Measurements from ENCODE around the gene TMEM175. TPM values are rescaled to one million over a fixed set of nuclear protein-coding genes. Genes with fewer than 3 reads are reported as not detected.

The TMEM175 gene
- polyA plus RNA-seq, 1 donor (not counting 4 experiments of a cell fraction or from before 2014, with no cell fraction given): 23.2 TPM

DNA sequence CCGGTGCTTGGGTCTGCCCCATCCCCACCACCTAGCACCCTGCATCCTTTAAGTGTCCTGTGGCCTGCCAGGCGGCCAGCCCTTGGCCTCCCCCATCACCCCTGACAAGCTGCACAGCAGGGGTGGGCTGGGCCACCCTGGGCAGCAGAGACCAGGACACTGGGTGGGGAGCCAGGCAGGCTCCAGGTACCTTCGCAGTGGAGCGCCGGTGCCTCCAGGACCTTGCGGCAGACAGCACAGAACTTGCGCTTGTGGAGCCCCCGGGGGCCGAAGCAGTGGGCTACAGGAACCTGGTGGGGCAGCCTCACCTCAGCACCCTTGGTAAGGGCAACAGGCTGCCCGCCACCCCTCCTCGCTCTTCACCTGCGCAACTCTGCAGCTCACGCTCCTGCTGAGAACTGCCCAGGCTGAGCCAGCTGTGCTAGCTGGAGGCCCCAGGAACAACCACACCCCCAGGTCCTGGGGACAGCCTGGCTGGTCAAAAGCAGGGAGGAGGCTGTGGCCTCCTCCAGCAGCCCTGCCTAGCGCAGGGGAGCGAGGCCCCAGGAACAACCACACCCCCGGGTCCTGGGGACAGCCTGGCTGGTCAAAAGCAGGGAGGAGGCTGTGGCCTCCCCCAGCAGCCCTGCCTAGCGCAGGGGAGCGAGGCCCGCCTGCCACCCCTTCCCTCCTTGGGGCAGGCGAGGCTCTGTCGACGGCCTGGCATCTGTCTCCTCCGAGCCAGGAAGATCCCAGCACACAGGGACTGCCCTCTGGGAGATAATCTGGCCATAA is 36.5 kb downstream of the TMEM175 start:
- Histone ChIP-seq H3K9ac (ENCODE audit: control insufficient read depth, extremely low read depth, insufficient read depth, low read length) (no peak overlapping the region), H2AFZ (ENCODE audit: control insufficient read depth, low read length) (no peak overlapping the region), H4K20me1 (ENCODE audit: control insufficient read depth, extremely low read depth, insufficient read depth, low read length) (peaks cover 3% of the 10 kb centered on the region), H3K9me1 (ENCODE audit: control insufficient read depth, extremely low read depth, insufficient read depth, low read length) (no peaks in the 10 kb centered on the region), H3K4me3 (ENCODE audit: control insufficient read depth in 2 of 3, extremely low read depth in 1 of 3, insufficient read depth in 2 of 3, low read depth in 1 of 3, low read length in 3 of 3) (no peak overlapping the region), H3K27ac (ENCODE audit: control insufficient read depth, insufficient read depth, low read length) (no peak overlapping the region), H3K9me3 (ENCODE audit: control insufficient read depth, low read depth, low read length) (no peaks in the 10 kb centered on the region), H3K4me2 (ENCODE audit: control insufficient read depth, extremely low read depth, insufficient read depth, low read depth, low read length) (no peak overlapping the region), H3K36me3 (ENCODE audit: control insufficient read depth in 2 of 2, extremely low read depth in 1 of 2, insufficient read depth in 2 of 2, low read length in 2 of 2) (peaks cover 4 to 17% of the 10 kb centered on the region in 2 experiments), H3K27me3 (ENCODE audit: control insufficient read depth, extremely low read depth, insufficient read depth, low read length) (no peaks in the 10 kb centered on the region), H3K4me1 (ENCODE audit: control insufficient read depth, extremely low read depth, insufficient read depth, low read length) (peaks cover 19% of the 10 kb centered on the region), H3K79me2 (ENCODE audit: control insufficient read depth, insufficient read depth, low read length) (no peaks in the 10 kb centered on the region)
- no peak for DNase-seq (ENCODE audit: low read depth, low spot score)
- no peak for FAIRE-seq
- dilution Hi-C loops (cut with MboI; ENCODE audit: extremely low pct_ligation_motif_present, low sequenced_read_pairs): no loop called here
- TF ChIP-seq, protein P1, sequence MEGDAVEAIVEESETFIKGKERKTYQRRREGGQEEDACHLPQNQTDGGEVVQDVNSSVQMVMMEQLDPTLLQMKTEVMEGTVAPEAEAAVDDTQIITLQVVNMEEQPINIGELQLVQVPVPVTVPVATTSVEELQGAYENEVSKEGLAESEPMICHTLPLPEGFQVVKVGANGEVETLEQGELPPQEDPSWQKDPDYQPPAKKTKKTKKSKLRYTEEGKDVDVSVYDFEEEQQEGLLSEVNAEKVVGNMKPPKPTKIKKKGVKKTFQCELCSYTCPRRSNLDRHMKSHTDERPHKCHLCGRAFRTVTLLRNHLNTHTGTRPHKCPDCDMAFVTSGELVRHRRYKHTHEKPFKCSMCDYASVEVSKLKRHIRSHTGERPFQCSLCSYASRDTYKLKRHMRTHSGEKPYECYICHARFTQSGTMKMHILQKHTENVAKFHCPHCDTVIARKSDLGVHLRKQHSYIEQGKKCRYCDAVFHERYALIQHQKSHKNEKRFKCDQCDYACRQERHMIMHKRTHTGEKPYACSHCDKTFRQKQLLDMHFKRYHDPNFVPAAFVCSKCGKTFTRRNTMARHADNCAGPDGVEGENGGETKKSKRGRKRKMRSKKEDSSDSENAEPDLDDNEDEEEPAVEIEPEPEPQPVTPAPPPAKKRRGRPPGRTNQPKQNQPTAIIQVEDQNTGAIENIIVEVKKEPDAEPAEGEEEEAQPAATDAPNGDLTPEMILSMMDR (optimal IDR thresholded peaks at IDR 0.05 in 1 of 3, IDR thresholded peaks at IDR 0.05 in 1 of 3, conservative IDR thresholded peaks at IDR 0.05 in 1 of 3; ENCODE audit: extremely low read depth in 1 of 3, insufficient read depth in 2 of 3, low read length in 3 of 3): no peak
- no peak for TF ChIP-seq EZH2 (IDR thresholded peaks at IDR 0.05; ENCODE audit: low read length)

DNA sequence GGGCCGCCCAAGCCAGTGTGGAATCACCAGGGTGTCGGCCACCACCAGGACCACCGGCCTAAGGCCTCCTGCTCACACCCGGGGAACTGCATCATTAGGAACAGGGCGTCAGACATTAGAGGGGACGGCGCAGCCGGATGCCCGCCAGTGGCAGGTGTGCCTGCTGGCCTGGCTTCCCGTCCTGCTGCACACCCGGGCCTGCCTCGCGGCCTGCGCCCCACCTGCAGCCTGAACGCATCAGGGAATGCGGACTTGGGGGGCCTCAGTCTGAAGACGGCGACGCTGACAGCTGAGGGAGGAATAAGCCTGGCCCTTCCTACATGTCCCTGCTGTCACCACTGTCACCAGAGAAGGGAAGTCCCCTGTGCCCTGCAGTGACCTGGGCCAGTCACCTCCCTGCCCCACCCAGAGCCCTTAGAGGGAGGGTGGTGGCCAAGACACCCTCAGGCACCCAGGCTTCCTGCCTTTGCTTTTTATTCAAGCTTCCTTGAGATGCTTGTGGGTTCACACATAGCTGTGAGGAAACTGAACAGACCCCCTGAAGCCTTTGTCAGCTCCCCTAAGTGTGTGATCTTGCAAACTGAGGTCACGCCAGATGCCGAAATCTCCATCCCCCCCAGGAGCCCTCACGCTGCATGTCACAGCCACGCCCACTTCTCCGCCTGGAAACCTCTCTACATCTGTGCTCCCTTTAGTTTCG is 37.9 kb downstream of the TMEM175 start:
- Histone ChIP-seq H3K27ac (ENCODE audit: control insufficient read depth, insufficient read depth, low read length) (no peak overlapping the region), H3K9ac (ENCODE audit: control insufficient read depth, extremely low read depth, insufficient read depth, low read length) (no peak overlapping the region), H3K79me2 (ENCODE audit: control insufficient read depth, insufficient read depth, low read length) (no peaks in the 10 kb centered on the region), H3K4me3 (ENCODE audit: control insufficient read depth in 2 of 3, extremely low read depth in 1 of 3, insufficient read depth in 2 of 3, low read depth in 1 of 3, low read length in 3 of 3) (no peak overlapping the region), H3K9me3 (ENCODE audit: control insufficient read depth, low read depth, low read length) (no peaks in the 10 kb centered on the region), H3K4me2 (ENCODE audit: control insufficient read depth, extremely low read depth, insufficient read depth, low read depth, low read length) (no peak overlapping the region), H3K4me1 (ENCODE audit: control insufficient read depth, extremely low read depth, insufficient read depth, low read length) (peaks cover 19% of the 10 kb centered on the region), H3K9me1 (ENCODE audit: control insufficient read depth, extremely low read depth, insufficient read depth, low read length) (no peaks in the 10 kb centered on the region), H4K20me1 (ENCODE audit: control insufficient read depth, extremely low read depth, insufficient read depth, low read length) (peaks cover 3% of the 10 kb centered on the region), H3K27me3 (ENCODE audit: control insufficient read depth, extremely low read depth, insufficient read depth, low read length) (peaks cover 5% of the 10 kb centered on the region), H3K36me3 (ENCODE audit: control insufficient read depth in 2 of 2, extremely low read depth in 1 of 2, insufficient read depth in 2 of 2, low read length in 2 of 2) (peaks cover 3 to 8% of the 10 kb centered on the region in 2 experiments), H2AFZ (ENCODE audit: control insufficient read depth, low read length) (no peak overlapping the region)
- FAIRE-seq (no peak), DNase-seq (ENCODE audit: low read depth, low spot score) (no peak)
- dilution Hi-C loops (cut with MboI; ENCODE audit: extremely low pct_ligation_motif_present, low sequenced_read_pairs): no loop called here
- no peak for TF ChIP-seq EZH2 (IDR thresholded peaks at IDR 0.05; ENCODE audit: low read length)
- TF ChIP-seq, protein P1 (optimal IDR thresholded peaks at IDR 0.05 in 1 of 3, IDR thresholded peaks at IDR 0.05 in 1 of 3, conservative IDR thresholded peaks at IDR 0.05 in 1 of 3; ENCODE audit: extremely low read depth in 1 of 3, insufficient read depth in 2 of 3, low read length in 3 of 3): no peak
